Activated T-cell treated with anti-CD3 and anti-CD28 coated beads for 4 hours (primary cell): Measurements from ENCODE around the gene TRIM14.
A peak's percentile ranks its signal among the peaks of the same experiment; 100 is the strongest.
"Not testable (repeated sequence)": the region's sequence is repeated elsewhere in the genome, so short reads cannot be mapped to it uniquely, and the experiment has no call there.

ENCODE experiments used
- DNase-seq: peaks from one replicate; pipeline ENCODE4 v3.0.0-alpha.2; 2020

Gene TRIM14

GRCh38 chr9:98080326-98080725 lies 38.7 kb downstream of the TRIM14 start:
- no peak for DNase-seq

- no peak for DNase-seq
These were observed 40.1 kb downstream of the TRIM14 start for GRCh38 chr9:98078895-98079294.

GRCh38 chr9:98076514-98076890 lies 42.5 kb downstream of the TRIM14 start:
- not testable (repeated sequence) for DNase-seq

- no peak for DNase-seq
These were observed 43.7 kb downstream of the TRIM14 start for GRCh38 chr9:98075332-98075805.

- peak; percentile 55 for DNase-seq
These were observed 44.7 kb downstream of the TRIM14 start for GRCh38 chr9:98074115-98074990.

- DNase-seq: no peak
These were observed 47.3 kb downstream of the TRIM14 start for GRCh38 chr9:98071737-98072136.

GRCh38 chr9:98070704-98071103 lies 48.3 kb downstream of the TRIM14 start:
- DNase-seq: no peak

- DNase-seq: no peak
These were observed 49.5 kb downstream of the TRIM14 start for GRCh38 chr9:98069551-98069950.

GRCh38 chr9:98067184-98067583 lies 51.8 kb downstream of the TRIM14 start:
- DNase-seq: no peak

GRCh38 chr9:98066235-98066634 lies 52.8 kb downstream of the TRIM14 start:
- no peak for DNase-seq

- no peak for DNase-seq
These were observed 54.2 kb downstream of the TRIM14 start for GRCh38 chr9:98064623-98065392.

- no peak for DNase-seq
These were observed 56.9 kb downstream of the TRIM14 start for GRCh38 chr9:98062161-98062560.

GRCh38 chr9:98057138-98057799 lies 61.8 kb downstream of the TRIM14 start:
- DNase-seq: no peak

GRCh38 chr9:98056269-98057137 lies 62.5 kb downstream of the TRIM14 start, which contains the start of gene NANS:
Gene NANS (plus strand): TSS chr9:98056732. CDS start chr9:98056809, 77 bp downstream.
- DNase-seq: peak; percentile 86

GRCh38 chr9:98054376-98054951 lies 64.6 kb downstream of the TRIM14 start:
- no peak for DNase-seq

- no peak for DNase-seq
These were observed 68.7 kb downstream of the TRIM14 start for GRCh38 chr9:98050351-98050750.

- no peak for DNase-seq
These were observed 69.5 kb downstream of the TRIM14 start for GRCh38 chr9:98049288-98050072.

- no peak for DNase-seq
These were observed 72.0 kb downstream of the TRIM14 start for GRCh38 chr9:98047002-98047401.

- DNase-seq: no peak
These were observed 72.9 kb downstream of the TRIM14 start for GRCh38 chr9:98046180-98046543.

GRCh38 chr9:98045234-98046179 lies 73.5 kb downstream of the TRIM14 start:
- DNase-seq: peak; percentile 11
